Islet of Langerhans (tissue), 1 donor: ENCODE results near the gene PIAS1.
"Not testable (repeated sequence)": the region's sequence is repeated elsewhere in the genome, so short reads cannot be mapped to it uniquely, and the experiment has no call there.

ENCODE experiments used
- FAIRE-seq: peaks from one replicate; lab custom pipeline; 2011; peaks lifted over from hg19 to GRCh38; lab: Jason Lieb, UNC

Gene PIAS1

GRCh38 chr15:68220489-68220888, 166.4 kb downstream of the PIAS1 start:
- FAIRE-seq = no peak

GRCh38 chr15:68220967-68221366, 166.9 kb downstream of the PIAS1 start:
- no peak for FAIRE-seq

- FAIRE-seq = not testable (repeated sequence)
Observed at GRCh38 chr15:68221530-68222431, 167.7 kb downstream of the PIAS1 start.

- not testable (repeated sequence) for FAIRE-seq
Observed at GRCh38 chr15:68222432-68222743, 168.3 kb downstream of the PIAS1 start.

GRCh38 chr15:68223171-68223570, 169.1 kb downstream of the PIAS1 start:
- FAIRE-seq = no peak

- no peak for FAIRE-seq
Observed at GRCh38 chr15:68224108-68224507, 170.0 kb downstream of the PIAS1 start.

- no peak for FAIRE-seq
Observed at GRCh38 chr15:68224546-68225250, 170.6 kb downstream of the PIAS1 start.

GRCh38 chr15:68225442-68225841, 171.3 kb downstream of the PIAS1 start:
- FAIRE-seq = not testable (repeated sequence)

GRCh38 chr15:68227643-68228142, 173.6 kb downstream of the PIAS1 start:
- FAIRE-seq = no peak

GRCh38 chr15:68228143-68228970, 174.2 kb downstream of the PIAS1 start:
- no peak for FAIRE-seq

- FAIRE-seq = no peak
Observed at GRCh38 chr15:68228971-68229385, 174.9 kb downstream of the PIAS1 start.

- no peak for FAIRE-seq
Observed at GRCh38 chr15:68229386-68230156, 175.5 kb downstream of the PIAS1 start, which contains the start of gene CLN6. TSS of gene CLN6 (minus strand) at chr15:68229728. CDS start at chr15:68229584, 144 bp downstream.

GRCh38 chr15:68230157-68231100, 176.3 kb downstream of the PIAS1 start:
- FAIRE-seq = no peak

GRCh38 chr15:68231102-68231818, 177.1 kb downstream of the PIAS1 start:
- FAIRE-seq = no peak

GRCh38 chr15:68232449-68232848, 178.3 kb downstream of the PIAS1 start:
- FAIRE-seq = no peak

GRCh38 chr15:68232937-68233336, 178.8 kb downstream of the PIAS1 start:
- no peak for FAIRE-seq

GRCh38 chr15:68234060-68234459, 179.9 kb downstream of the PIAS1 start:
- no peak for FAIRE-seq

- not testable (repeated sequence) for FAIRE-seq
Observed at GRCh38 chr15:68234520-68234919, 180.4 kb downstream of the PIAS1 start.

GRCh38 chr15:68235022-68235421, 180.9 kb downstream of the PIAS1 start:
- FAIRE-seq = no peak

- peak; percentile 9 for FAIRE-seq
Observed at GRCh38 chr15:68239025-68239424, 184.9 kb downstream of the PIAS1 start.
